Epithelial cell of esophagus (primary cell): ENCODE results near the gene UBE3C.
A peak's percentile ranks its signal among the peaks of the same experiment; 100 is the strongest.

Source experiments
- DNase-seq: peaks from one replicate; pipeline ENCODE4 v3.0.0; 2010; ENCODE audit warnings: low read depth
- H3K4me3 ChIP-seq: 2 replicates; pipeline ENCODE4 v1.5.1; 2011; ENCODE audit warnings: mild to moderate bottlenecking, low read length, control low read depth
- TF ChIP-seq, protein P1 (sequence below): IDR thresholded peaks from 2 replicates; pipeline ENCODE4 v1.5.1; 2011; ENCODE audit warnings: low read depth, mild to moderate bottlenecking, low read length, control low read depth, inconsistent platforms; ENCODE audit not compliant: insufficient read depth; ENCODE audit errors: missing control alignments

The UBE3C gene

GRCh38 chr7:157219154-157219553 lies 80.4 kb downstream of the UBE3C start:
- DNase-seq = no peak
- TF ChIP-seq, protein P1, sequence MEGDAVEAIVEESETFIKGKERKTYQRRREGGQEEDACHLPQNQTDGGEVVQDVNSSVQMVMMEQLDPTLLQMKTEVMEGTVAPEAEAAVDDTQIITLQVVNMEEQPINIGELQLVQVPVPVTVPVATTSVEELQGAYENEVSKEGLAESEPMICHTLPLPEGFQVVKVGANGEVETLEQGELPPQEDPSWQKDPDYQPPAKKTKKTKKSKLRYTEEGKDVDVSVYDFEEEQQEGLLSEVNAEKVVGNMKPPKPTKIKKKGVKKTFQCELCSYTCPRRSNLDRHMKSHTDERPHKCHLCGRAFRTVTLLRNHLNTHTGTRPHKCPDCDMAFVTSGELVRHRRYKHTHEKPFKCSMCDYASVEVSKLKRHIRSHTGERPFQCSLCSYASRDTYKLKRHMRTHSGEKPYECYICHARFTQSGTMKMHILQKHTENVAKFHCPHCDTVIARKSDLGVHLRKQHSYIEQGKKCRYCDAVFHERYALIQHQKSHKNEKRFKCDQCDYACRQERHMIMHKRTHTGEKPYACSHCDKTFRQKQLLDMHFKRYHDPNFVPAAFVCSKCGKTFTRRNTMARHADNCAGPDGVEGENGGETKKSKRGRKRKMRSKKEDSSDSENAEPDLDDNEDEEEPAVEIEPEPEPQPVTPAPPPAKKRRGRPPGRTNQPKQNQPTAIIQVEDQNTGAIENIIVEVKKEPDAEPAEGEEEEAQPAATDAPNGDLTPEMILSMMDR = no peak
- no peak overlapping the region for H3K4me3 ChIP-seq

GRCh38 chr7:157220916-157221569 lies 82.3 kb downstream of the UBE3C start:
- DNase-seq = no peak
- TF ChIP-seq, protein P1 = no peak
- no peak overlapping the region for H3K4me3 ChIP-seq

- no peak for DNase-seq
- no peak overlapping the region for H3K4me3 ChIP-seq
- TF ChIP-seq, protein P1 = no peak
Measured at GRCh38 chr7:157222687-157223086, 84.0 kb downstream of the UBE3C start.

DNA sequence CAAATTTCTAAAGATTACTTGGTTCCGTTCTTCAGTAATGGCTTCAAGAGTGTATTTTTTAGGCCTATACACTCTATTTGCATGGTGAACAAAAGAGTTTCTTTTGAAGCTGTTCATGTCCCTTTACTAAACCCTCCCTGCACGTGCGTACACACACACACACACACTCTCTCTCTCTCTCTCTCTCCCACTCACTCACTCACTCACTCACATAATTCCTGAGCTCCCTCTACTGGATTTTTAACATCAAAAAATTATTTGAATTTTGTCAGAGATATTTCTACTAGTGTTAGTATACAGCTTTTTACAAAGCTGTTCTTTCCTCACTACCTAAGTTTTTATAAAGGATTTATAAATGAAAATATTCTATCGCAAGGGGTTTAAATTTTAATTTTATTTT lies 85.9 kb downstream of the UBE3C start:
- TF ChIP-seq, protein P1 = no peak
- DNase-seq = peak; percentile 10
- H3K4me3 ChIP-seq = no peak overlapping the region

DNA sequence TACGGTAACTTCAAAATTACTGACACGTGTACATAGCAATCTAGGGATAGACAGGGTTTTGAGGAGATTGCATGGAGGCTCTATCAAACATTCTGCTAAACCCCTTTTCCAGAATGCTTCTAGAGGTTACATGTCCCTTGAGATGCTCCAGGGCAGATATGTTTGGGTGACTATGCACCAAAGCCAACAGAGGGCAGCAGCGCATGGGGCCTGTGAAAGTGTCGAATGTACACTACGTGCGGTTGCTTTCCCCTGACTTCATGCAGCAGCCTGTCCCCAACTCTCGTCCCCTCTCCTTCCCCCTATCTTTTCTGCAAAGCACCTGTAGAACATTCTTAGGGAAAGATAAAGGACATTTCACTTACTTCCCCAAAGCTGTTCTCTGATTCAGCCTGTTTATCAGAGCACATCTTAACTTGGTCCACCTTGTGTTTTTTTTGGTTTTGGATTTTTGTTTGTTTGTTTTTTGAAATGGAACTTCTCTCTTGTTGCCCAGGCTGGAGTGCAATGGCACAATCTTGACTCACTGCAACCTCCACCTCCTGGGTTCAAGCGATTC lies 90.2 kb downstream of the UBE3C start:
- no peak overlapping the region for H3K4me3 ChIP-seq
- TF ChIP-seq, protein P1 = peak; percentile 55
- DNase-seq = peak; percentile 45

DNA sequence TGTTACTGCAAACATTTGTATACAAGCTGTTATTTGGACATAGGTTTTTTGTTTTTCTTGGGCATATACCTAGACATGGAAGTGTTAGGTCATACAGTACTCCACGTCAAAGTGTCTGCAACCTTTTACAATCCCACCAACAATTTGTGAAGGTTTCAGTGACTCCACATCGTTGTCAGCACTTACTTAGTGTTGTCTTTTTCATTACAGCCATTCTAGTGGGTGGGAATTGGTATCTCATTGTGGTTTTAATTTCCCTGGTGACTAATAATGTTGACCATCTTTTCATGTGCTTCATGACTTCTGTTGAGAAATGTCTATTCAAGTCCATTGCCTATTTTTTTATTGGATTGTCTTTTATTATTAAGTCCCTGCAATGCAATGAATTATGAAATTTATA lies 95.0 kb downstream of the UBE3C start:
- peak; percentile 49 for DNase-seq
- TF ChIP-seq, protein P1 = no peak
- H3K4me3 ChIP-seq = no peak overlapping the region

GRCh38 chr7:157234271-157234670 lies 95.5 kb downstream of the UBE3C start:
- H3K4me3 ChIP-seq = no peak overlapping the region
- DNase-seq = no peak
- TF ChIP-seq, protein P1 = no peak
